Measurements from ENCODE around the gene NFATC3. TPM values are rescaled to one million over a fixed set of nuclear protein-coding genes. Genes with fewer than 3 reads are reported as not detected.

The NFATC3 gene
- total and polyA plus RNA-seq, 2 donors from 2014 or later = 15.0 to 37.7 TPM

DNA sequence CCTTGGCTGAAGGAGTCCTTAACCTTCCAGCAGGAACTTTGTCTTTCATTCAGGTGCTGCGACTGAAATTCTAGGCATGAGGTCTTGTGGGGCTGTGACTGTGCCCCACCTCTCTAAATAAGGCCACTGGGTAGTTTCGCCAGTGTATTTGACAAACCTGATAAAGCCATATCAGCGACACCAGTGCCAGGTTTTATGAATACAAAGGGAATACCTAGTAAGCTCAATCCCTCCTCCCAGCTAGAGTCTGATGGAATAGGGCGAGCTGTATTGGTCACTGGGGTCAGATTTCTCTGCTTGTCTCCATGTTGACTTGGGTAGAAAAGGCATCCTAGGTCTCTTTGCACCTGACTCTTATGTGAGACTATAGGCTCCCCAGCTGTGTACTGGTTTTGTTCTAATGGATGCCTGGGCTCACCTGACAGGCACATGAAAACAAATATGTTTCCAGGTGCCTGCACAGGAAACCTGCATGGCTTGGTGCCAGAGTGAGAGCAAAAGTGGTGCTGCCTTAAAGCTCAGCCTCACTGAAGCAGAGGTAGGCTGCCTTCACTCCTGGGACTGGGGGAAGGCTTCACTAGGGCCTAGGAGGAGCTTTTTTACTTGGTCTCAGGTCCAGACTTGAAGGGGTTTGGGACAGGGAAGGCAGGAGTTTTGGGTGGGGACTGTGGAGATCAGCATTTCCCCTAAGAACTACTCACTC lies 187.5 kb downstream of the NFATC3 start:
- H3K27me3 ChIP-seq (ENCODE audit: control insufficient read depth, insufficient read depth, low read length) = no peaks in the 10 kb centered on the region
- DNase-seq (peak in 2 of 5 donors; percentile 44 to 66), FAIRE-seq (no peak)
- peak overlapping the region in 1 of 3 donors; percentile 31 for H3K9ac ChIP-seq (ENCODE audit: low read length in 3 of 3)
- H3K27ac ChIP-seq (ENCODE audit: low read depth in 2 of 2, low read length in 2 of 2) = peak overlapping the region; percentile 52 to 80
- intact Hi-C loops (cut with DNase I) = no loop called here
- peaks cover 0 to 13% (median 0%) of the 10 kb centered on the region in 3 donors for H3K4me1 ChIP-seq (ENCODE audit: control insufficient read depth in 2 of 3, insufficient read depth in 2 of 3, low read depth in 1 of 3, low read length in 3 of 3)
- peaks cover 0 to 7% (median 0%) of the 10 kb centered on the region in 3 donors for H3K36me3 ChIP-seq (ENCODE audit: control insufficient read depth in 2 of 3, insufficient read depth in 3 of 3, low read length in 3 of 3)
- no peaks in the 10 kb centered on the region for H3K9me3 ChIP-seq (ENCODE audit: control insufficient read depth in 2 of 3, insufficient read depth in 1 of 3, low read length in 3 of 3)
- TF ChIP-seq, protein P1, sequence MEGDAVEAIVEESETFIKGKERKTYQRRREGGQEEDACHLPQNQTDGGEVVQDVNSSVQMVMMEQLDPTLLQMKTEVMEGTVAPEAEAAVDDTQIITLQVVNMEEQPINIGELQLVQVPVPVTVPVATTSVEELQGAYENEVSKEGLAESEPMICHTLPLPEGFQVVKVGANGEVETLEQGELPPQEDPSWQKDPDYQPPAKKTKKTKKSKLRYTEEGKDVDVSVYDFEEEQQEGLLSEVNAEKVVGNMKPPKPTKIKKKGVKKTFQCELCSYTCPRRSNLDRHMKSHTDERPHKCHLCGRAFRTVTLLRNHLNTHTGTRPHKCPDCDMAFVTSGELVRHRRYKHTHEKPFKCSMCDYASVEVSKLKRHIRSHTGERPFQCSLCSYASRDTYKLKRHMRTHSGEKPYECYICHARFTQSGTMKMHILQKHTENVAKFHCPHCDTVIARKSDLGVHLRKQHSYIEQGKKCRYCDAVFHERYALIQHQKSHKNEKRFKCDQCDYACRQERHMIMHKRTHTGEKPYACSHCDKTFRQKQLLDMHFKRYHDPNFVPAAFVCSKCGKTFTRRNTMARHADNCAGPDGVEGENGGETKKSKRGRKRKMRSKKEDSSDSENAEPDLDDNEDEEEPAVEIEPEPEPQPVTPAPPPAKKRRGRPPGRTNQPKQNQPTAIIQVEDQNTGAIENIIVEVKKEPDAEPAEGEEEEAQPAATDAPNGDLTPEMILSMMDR (IDR thresholded peaks at IDR 0.05; ENCODE audit: borderline replicate concordance, extremely low read depth, insufficient read depth) = no peak
- H3K4me3 ChIP-seq (ENCODE audit: low read length in 3 of 3) = no peak overlapping the region

GRCh38 chr16:68273459-68273858 lies 188.3 kb downstream of the NFATC3 start:
- Histone ChIP-seq H3K4me1 (ENCODE audit: control insufficient read depth in 2 of 3, insufficient read depth in 2 of 3, low read depth in 1 of 3, low read length in 3 of 3) (peaks cover 0 to 10% (median 0%) of the 10 kb centered on the region in 3 donors), H3K27ac (ENCODE audit: low read depth in 2 of 2, low read length in 2 of 2) (peak overlapping the region in 1 of 2 donors; percentile 52), H3K9me3 (ENCODE audit: control insufficient read depth in 2 of 3, insufficient read depth in 1 of 3, low read length in 3 of 3) (no peaks in the 10 kb centered on the region), H3K27me3 (ENCODE audit: control insufficient read depth, insufficient read depth, low read length) (no peaks in the 10 kb centered on the region), H3K9ac (ENCODE audit: low read length in 3 of 3) (peak overlapping the region in 1 of 3 donors; percentile 31), H3K4me3 (ENCODE audit: low read length in 3 of 3) (no peak overlapping the region), H3K36me3 (ENCODE audit: control insufficient read depth in 2 of 3, insufficient read depth in 3 of 3, low read length in 3 of 3) (peaks cover 0 to 7% (median 0%) of the 10 kb centered on the region in 3 donors)
- FAIRE-seq (no peak), DNase-seq (no peak)
- TF ChIP-seq, protein P1 (IDR thresholded peaks at IDR 0.05; ENCODE audit: borderline replicate concordance, extremely low read depth, insufficient read depth) = no peak
- intact Hi-C loops (cut with DNase I) = no loop called here

DNA sequence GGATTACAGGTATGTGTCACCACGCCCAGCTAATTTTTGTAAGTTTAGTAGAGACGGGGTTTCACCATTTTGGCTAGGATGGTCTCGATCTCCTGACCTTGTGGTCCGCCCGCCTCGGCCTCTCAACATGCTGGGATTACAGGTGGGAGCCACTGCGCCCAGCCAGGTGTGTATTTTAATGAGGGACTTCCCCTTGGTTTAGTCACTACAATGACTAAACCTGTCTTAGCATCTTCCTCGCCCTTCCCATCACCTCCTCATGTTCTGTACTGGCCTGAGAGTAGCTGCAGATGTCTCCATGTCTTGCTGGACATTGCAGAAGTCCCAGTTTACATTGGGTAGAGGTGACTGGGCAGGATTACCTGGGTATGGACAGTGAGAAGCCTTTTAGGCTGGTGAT lies 188.7 kb downstream of the NFATC3 start:
- Histone ChIP-seq H3K36me3 (ENCODE audit: control insufficient read depth in 2 of 3, insufficient read depth in 3 of 3, low read length in 3 of 3) (peaks cover 0 to 7% (median 0%) of the 10 kb centered on the region in 3 donors), H3K27me3 (ENCODE audit: control insufficient read depth, insufficient read depth, low read length) (no peaks in the 10 kb centered on the region), H3K27ac (ENCODE audit: low read depth in 2 of 2, low read length in 2 of 2) (no peak overlapping the region), H3K4me1 (ENCODE audit: control insufficient read depth in 2 of 3, insufficient read depth in 2 of 3, low read depth in 1 of 3, low read length in 3 of 3) (peaks cover 0 to 10% (median 0%) of the 10 kb centered on the region in 3 donors), H3K4me3 (ENCODE audit: low read length in 3 of 3) (no peak overlapping the region), H3K9me3 (ENCODE audit: control insufficient read depth in 2 of 3, insufficient read depth in 1 of 3, low read length in 3 of 3) (no peaks in the 10 kb centered on the region), H3K9ac (ENCODE audit: low read length in 3 of 3) (no peak overlapping the region)
- FAIRE-seq = no peak
- intact Hi-C loops (cut with DNase I) = no loop called here
- DNase-seq = no peak
- TF ChIP-seq, protein P1 (IDR thresholded peaks at IDR 0.05; ENCODE audit: borderline replicate concordance, extremely low read depth, insufficient read depth) = no peak

Measured in kidney (tissue), 14 donors.